Measurements from ENCODE around the gene TRMT2A. TPM values are rescaled to one million over a fixed set of nuclear protein-coding genes. Genes with fewer than 3 reads are reported as not detected.

The TRMT2A gene
- total RNA-seq, 1 donor from 2014 or later: 24.3 TPM

DNA sequence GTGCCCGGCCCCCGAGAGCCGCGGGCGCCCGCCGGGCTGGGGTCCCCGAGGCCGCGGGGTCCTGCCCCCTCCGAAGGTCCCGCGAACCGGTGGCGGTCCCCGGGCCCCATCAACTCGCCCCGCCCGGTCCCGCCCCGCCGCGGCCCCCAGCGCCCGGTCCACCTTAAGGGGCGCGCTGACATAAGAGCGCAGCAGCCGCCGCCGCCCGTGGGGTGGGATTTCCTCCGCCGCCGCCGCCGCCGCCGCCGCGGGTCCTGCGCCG, 14.5 kb upstream of the TRMT2A start, which contains the start of gene ZDHHC8:
TSS of gene ZDHHC8 (plus strand) at position 208 of the 262 bp plus-strand sequence. CDS start 144 bp downstream, outside the sequence.
- peaks cover 13% of the 10 kb centered on the region for H3K4me1 Mint-ChIP-seq
- TF ChIP-seq EZH2phosphoT487 (IDR thresholded peaks at IDR 0.05) (no peak), EZH2 (IDR thresholded peaks at IDR 0.05) (no peak)
- TF ChIP-seq, protein P1, sequence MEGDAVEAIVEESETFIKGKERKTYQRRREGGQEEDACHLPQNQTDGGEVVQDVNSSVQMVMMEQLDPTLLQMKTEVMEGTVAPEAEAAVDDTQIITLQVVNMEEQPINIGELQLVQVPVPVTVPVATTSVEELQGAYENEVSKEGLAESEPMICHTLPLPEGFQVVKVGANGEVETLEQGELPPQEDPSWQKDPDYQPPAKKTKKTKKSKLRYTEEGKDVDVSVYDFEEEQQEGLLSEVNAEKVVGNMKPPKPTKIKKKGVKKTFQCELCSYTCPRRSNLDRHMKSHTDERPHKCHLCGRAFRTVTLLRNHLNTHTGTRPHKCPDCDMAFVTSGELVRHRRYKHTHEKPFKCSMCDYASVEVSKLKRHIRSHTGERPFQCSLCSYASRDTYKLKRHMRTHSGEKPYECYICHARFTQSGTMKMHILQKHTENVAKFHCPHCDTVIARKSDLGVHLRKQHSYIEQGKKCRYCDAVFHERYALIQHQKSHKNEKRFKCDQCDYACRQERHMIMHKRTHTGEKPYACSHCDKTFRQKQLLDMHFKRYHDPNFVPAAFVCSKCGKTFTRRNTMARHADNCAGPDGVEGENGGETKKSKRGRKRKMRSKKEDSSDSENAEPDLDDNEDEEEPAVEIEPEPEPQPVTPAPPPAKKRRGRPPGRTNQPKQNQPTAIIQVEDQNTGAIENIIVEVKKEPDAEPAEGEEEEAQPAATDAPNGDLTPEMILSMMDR (IDR thresholded peaks at IDR 0.05): no peak
- peaks cover 5% of the 10 kb centered on the region for H3K27me3 Mint-ChIP-seq (ENCODE audit: insufficient read depth, low read depth)
- peaks cover 5% of the 10 kb centered on the region for H3K36me3 Mint-ChIP-seq
- peak within 1 kb of the TSS; percentile 96 for H3K4me2 ChIP-seq
- no peak for DNase-seq (ENCODE audit: low spot score)
- H2AFZ ChIP-seq (replicated peaks): peak within 1 kb of the TSS; percentile 68
- no peaks in the 10 kb centered on the region for H3K9me3 ChIP-seq (ENCODE audit: low read depth)
- no peaks in the 10 kb centered on the region for H3K27me3 ChIP-seq
- peaks cover 48% of the 10 kb centered on the region for H3F3A ChIP-seq (ENCODE audit: low read depth)
- no peak within 1 kb of the TSS for H3K9ac ChIP-seq
- peak within 1 kb of the TSS; percentile 83 for H3K4me3 Mint-ChIP-seq
- H4K20me1 ChIP-seq (ENCODE audit: low read depth): peaks cover 65% of the 10 kb centered on the region
- peaks cover 8% of the 10 kb centered on the region for H3K4me1 ChIP-seq
- no peak within 1 kb of the TSS for H3K27ac Mint-ChIP-seq
- H3K4me3 ChIP-seq: peak within 1 kb of the TSS; percentile 95
- H3K79me2 ChIP-seq (ENCODE audit: low read depth): peaks cover 14% of the 10 kb centered on the region
- no peaks in the 10 kb centered on the region for H3K36me3 ChIP-seq
- no peaks in the 10 kb centered on the region for H3K9me3 Mint-ChIP-seq
- peak within 1 kb of the TSS; percentile 7 for H3K27ac ChIP-seq

DNA sequence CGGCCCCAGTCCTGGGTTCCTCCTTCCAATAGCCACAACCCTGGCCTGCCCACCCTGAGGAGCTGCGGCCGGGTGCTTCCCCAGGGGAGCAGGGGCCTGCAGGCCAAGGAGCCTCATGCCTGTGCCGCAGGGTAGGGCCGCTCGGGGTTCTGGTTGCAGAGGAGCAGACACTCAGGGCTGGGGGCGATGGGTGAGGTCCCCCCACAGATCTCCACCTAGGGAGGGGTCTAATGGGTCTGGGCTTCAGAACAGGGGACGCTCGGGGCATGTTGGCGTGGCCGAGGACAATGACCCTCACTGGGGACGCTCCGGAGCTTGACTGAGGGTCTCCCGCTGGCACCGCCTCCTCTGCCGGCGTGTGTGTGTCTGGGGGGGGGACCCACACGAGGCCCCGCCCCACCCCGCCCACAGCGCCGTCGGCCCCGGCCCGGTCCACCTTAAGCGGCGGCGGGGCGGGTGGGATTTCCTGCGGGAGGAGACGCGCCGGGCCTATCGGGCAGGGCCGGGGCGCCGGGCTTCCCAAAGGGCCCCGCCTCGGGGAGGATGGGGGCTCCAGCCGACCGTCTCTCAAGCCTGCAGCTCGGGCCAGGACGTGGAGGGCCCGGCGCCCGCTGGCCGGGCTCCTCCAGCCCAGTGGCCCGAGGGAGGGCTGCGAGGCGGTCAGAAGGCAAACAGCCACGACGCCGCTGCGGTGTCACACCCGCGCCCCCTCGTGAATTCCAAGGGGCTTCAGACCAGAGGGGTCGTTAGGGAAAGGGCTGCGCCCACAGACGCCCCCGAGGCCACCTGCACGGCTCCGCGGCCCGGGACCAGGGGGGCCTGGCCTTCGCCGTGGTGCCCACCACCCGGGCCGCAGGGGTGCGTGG, 13.9 kb upstream of the TRMT2A start:
- H3K9ac ChIP-seq: no peak overlapping the region
- no peaks in the 10 kb centered on the region for H3K36me3 ChIP-seq
- Mint-ChIP-seq H3K4me3 (peak overlapping the region; percentile 81), H3K36me3 (peaks cover 8% of the 10 kb centered on the region), H3K9me3 (no peaks in the 10 kb centered on the region), H3K27ac (no peak overlapping the region), H3K4me1 (peaks cover 13% of the 10 kb centered on the region), H3K27me3 (ENCODE audit: insufficient read depth, low read depth) (peaks cover 5% of the 10 kb centered on the region)
- peak overlapping the region; percentile 95 for H3K4me3 ChIP-seq
- H3K4me2 ChIP-seq: peak overlapping the region; percentile 88
- peaks cover 54% of the 10 kb centered on the region for H3F3A ChIP-seq (ENCODE audit: low read depth)
- H4K20me1 ChIP-seq (ENCODE audit: low read depth): peaks cover 65% of the 10 kb centered on the region
- peak overlapping the region; percentile 68 for H2AFZ ChIP-seq (replicated peaks)
- DNase-seq (ENCODE audit: low spot score): peak; percentile 86
- H3K4me1 ChIP-seq: peaks cover 8% of the 10 kb centered on the region
- TF ChIP-seq, protein P1 (IDR thresholded peaks at IDR 0.05): no peak
- TF ChIP-seq EZH2phosphoT487 (IDR thresholded peaks at IDR 0.05): no peak
- H3K79me2 ChIP-seq (ENCODE audit: low read depth): peaks cover 14% of the 10 kb centered on the region
- no peaks in the 10 kb centered on the region for H3K27me3 ChIP-seq
- H3K9me3 ChIP-seq (ENCODE audit: low read depth): no peaks in the 10 kb centered on the region
- peak overlapping the region; percentile 7 for H3K27ac ChIP-seq

DNA sequence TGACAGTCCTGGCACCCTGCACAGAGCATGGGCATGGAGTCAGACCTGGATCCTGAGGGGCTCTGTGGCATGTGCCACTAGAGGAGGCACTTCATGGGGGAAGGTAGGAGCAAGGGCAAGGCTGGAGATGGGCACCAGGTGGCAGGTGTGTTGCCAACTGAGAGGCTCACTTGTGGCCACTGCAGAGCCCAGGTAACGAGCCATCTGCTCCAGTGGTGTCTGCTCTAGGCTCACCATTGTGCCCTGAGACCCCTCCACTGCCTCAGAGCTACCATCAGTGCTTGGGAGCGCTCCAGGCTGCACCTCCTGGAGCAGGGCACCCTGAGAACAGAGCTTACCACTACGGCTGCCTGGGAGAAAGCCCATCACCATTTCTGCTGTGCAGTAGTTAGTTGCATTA, 13.3 kb upstream of the TRMT2A start:
- no peak overlapping the region for H2AFZ ChIP-seq (replicated peaks)

More for the DNA sequence above, 13.3 kb upstream of the TRMT2A start:
- Mint-ChIP-seq H3K27ac (no peak overlapping the region), H3K4me3 (peak overlapping the region; percentile 81), H3K27me3 (ENCODE audit: insufficient read depth, low read depth) (peaks cover 5% of the 10 kb centered on the region), H3K4me1 (peaks cover 13% of the 10 kb centered on the region), H3K36me3 (peaks cover 9% of the 10 kb centered on the region), H3K9me3 (no peaks in the 10 kb centered on the region)
- H3K9me3 ChIP-seq (ENCODE audit: low read depth): no peaks in the 10 kb centered on the region
- no peaks in the 10 kb centered on the region for H3K27me3 ChIP-seq
- peak overlapping the region; percentile 7 for H3K27ac ChIP-seq
- no peak overlapping the region for H3K9ac ChIP-seq
- H3K4me3 ChIP-seq: peak overlapping the region; percentile 95
- no peak for DNase-seq (ENCODE audit: low spot score)
- H3K79me2 ChIP-seq (ENCODE audit: low read depth): peaks cover 14% of the 10 kb centered on the region
- peaks cover 58% of the 10 kb centered on the region for H3F3A ChIP-seq (ENCODE audit: low read depth)
- TF ChIP-seq, protein P1 (IDR thresholded peaks at IDR 0.05): no peak
- TF ChIP-seq EZH2phosphoT487 (IDR thresholded peaks at IDR 0.05): no peak
- TF ChIP-seq EZH2 (IDR thresholded peaks at IDR 0.05): no peak
- H3K4me1 ChIP-seq: peaks cover 8% of the 10 kb centered on the region
- H3K4me2 ChIP-seq: peak overlapping the region; percentile 88
- no peaks in the 10 kb centered on the region for H3K36me3 ChIP-seq
- H4K20me1 ChIP-seq (ENCODE audit: low read depth): peaks cover 64% of the 10 kb centered on the region
